Breast epithelium (tissue), 4 donors: ENCODE data around the gene EID2B. TPM values are rescaled to one million over a fixed set of nuclear protein-coding genes. Genes with fewer than 3 reads are reported as not detected.
A peak's percentile ranks its signal among the peaks of the same experiment; 100 is the strongest.

Source experiments
- DNase-seq, 2 donors: peaks; one replicate each; pipeline ENCODE4 v3.0.0-alpha.2; 2019; ENCODE audit warnings: low spot score in 2 of 2
- H3K27ac ChIP-seq, 2 donors: fragments of 200-600 bp; sonication (generic) in 1 of 2; one replicate each; pipeline ENCODE4 v1.5.1; 2016 to 2019; ENCODE audit warnings: mild to moderate bottlenecking in 1 of 2
- H3K27me3 ChIP-seq, 2 donors: fragments of 200-600 bp; sonication (generic) in 1 of 2; one replicate each; pipeline versions ENCODE4 v1.5.1 to v1.6.0; 2017 to 2019; ENCODE audit warnings: control low read depth in 1 of 2, mild to moderate bottlenecking in 1 of 2
- H3K36me3 ChIP-seq: fragments of 200-600 bp; one replicate; pipeline ENCODE4 v1.5.1; 2019
- H3K4me1 ChIP-seq, 2 donors: fragments of 200-600 bp; sonication (generic); one replicate each; pipeline ENCODE4 v1.5.1; 2016 to 2019; ENCODE audit warnings: control low read depth in 1 of 2
- H3K4me3 ChIP-seq, 3 donors: fragments of 200-600 bp; sonication (generic); 1 replicate in 2 of 3; 2 replicates in 1 of 3; pipeline ENCODE4 v1.5.1; 2016 to 2019; ENCODE audit warnings: mild to moderate bottlenecking in 3 of 3, moderate library complexity in 2 of 3
- H3K9me3 ChIP-seq, 2 donors: fragments of 200-600 bp; sonication (generic) in 1 of 2; one replicate each; pipeline ENCODE4 v1.5.1; 2016 to 2019; ENCODE audit warnings: control low read depth in 1 of 2
- CTCF ChIP-seq, 3 donors: fragments of 450-650 bp; IDR thresholded peaks; one replicate each; pipeline ENCODE4 v1.5.1; 2016 to 2017; ENCODE audit warnings: antibody characterized with exemption in 3 of 3, mild to moderate bottlenecking in 3 of 3, moderate library complexity in 3 of 3
- POLR2A ChIP-seq: fragments of 450-650 bp; IDR thresholded peaks from one replicate; pipeline ENCODE4 v1.6.1; 2016; ENCODE audit warnings: antibody characterized with exemption, mild to moderate bottlenecking, moderate library complexity
- POLR2AphosphoS5 ChIP-seq, 3 donors: sonication (generic); formaldehyde crosslinking; IDR thresholded peaks; one replicate each; pipeline ENCODE4 v1.6.1; 2017; ENCODE audit warnings: antibody characterized with exemption in 3 of 3
- intact Hi-C: fragments of 100-400 bp; cut with DNase I; formaldehyde crosslinking; loops from one replicate; pipeline ENCODE4 v1.15.1; 2023; ENCODE audit warnings: low total_unique reads
- total RNA-seq, 3 donors: library from RNA; depleted of rRNA; stranded (reverse); fragments of >200 nt; gene quantifications; one replicate each; pipeline ENCODE4 v1.1.0, GENCODE V29; 2016

EID2B gene
- total RNA-seq, 3 donors from 2014 or later = 3.4 to 5.6 (median 4.3) TPM

DNA sequence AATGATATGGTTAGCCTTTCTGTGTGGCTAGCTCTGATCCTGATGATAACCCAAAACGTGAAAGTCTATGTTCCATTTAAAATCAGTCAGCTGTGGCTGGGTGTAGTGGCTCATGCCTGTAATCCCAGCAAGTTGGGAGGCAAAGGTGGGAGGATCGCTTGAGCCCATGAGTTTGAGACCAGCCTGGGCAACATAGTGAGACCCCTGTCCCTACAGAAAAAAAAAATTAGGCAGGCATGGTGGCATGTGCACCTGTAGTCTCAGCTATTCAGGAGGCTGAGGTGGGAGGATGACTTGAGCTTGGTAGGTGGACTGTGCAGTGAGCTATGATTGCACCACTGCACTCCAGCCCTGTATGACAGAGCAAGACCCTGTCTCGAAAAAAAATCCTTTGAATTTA lies 1.1 kb upstream of the EID2B start:
- intact Hi-C loops = no loop called here
- Histone ChIP-seq H3K27ac (no peak overlapping the region), H3K9me3 (no peaks in the 10 kb centered on the region), H3K27me3 (no peaks in the 10 kb centered on the region), H3K4me1 (peaks cover 0 to 6% of the 10 kb centered on the region in 2 donors), H3K4me3 (no peak overlapping the region), H3K36me3 (no peaks in the 10 kb centered on the region)
- DNase-seq = no peak
- TF ChIP-seq POLR2AphosphoS5 (IDR thresholded peaks at IDR 0.05) = no peak
- TF ChIP-seq POLR2A = no peak
- no peak for TF ChIP-seq CTCF (IDR thresholded peaks at IDR 0.05)

DNA sequence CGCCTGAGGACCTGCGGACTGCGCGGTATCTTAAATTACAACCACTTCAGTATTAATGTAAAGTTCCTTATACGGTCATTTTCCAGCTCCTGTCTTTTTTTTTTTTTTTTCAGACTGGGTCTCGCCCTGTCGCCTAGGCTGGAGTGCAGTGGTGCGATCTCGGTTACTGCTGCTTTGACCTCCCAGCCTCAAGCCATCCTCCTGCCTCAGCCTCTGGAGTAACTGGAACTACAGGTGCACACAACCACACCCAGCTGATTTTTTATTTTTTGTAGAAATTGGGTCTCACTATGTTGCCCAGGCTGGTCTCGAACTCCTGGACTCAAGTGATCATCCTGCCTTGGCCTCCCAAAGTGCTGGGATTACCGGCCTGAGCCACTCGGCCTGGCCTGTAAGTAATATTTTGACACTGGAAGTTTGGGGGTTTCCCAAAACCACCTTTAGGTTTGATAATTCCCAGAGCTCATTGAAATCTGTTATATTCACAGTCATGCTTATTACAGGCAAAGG lies 406 bp upstream of the EID2B start:
- no peak for TF ChIP-seq CTCF (IDR thresholded peaks at IDR 0.05)
- no peak for TF ChIP-seq POLR2A
- no peak for TF ChIP-seq POLR2AphosphoS5 (IDR thresholded peaks at IDR 0.05)
- Histone ChIP-seq H3K36me3 (no peaks in the 10 kb centered on the region), H3K4me3 (peak overlapping the region in 2 of 3 donors; percentile 88 to 93), H3K27me3 (no peaks in the 10 kb centered on the region), H3K27ac (no peak overlapping the region), H3K4me1 (no peaks in the 10 kb centered on the region), H3K9me3 (no peaks in the 10 kb centered on the region)
- DNase-seq = no peak
- intact Hi-C loops = no loop called here

DNA sequence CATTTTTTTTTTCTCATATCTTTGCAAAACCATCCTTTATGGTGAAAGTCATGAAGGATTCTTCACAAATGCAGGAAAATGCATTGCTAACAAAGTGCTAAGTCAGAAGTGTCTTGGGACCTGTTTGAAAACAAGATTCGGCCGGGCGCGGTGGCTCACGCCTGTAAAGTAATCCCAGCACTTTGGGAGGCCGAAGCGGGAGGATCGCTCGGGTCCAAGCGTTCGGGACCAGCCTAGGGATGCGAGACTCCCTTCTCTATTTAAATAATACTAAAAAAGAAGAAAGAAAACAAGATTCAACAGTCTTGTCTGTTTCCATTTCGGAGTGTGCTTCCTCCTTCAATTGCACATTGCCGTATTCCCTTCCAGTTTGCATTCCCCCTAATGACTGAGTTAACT lies 819 bp downstream of the EID2B start:
- Histone ChIP-seq H3K4me1 (no peaks in the 10 kb centered on the region), H3K36me3 (no peaks in the 10 kb centered on the region), H3K9me3 (no peaks in the 10 kb centered on the region), H3K4me3 (peak overlapping the region; percentile 81 to 93 (median 88)), H3K27me3 (no peaks in the 10 kb centered on the region), H3K27ac (peak overlapping the region; percentile 80 to 88)
- intact Hi-C loops = no loop called here
- DNase-seq = peak in 1 of 2 donors; percentile 39
- TF ChIP-seq POLR2A = no peak
- TF ChIP-seq CTCF (IDR thresholded peaks at IDR 0.05) = no peak
- no peak for TF ChIP-seq POLR2AphosphoS5 (IDR thresholded peaks at IDR 0.05)

GRCh38 chr19:39525205-39525604 lies 7.4 kb downstream of the EID2B start:
- H3K9me3 ChIP-seq = no peaks in the 10 kb centered on the region
- H3K27me3 ChIP-seq = no peaks in the 10 kb centered on the region
- no peak for DNase-seq
- no peaks in the 10 kb centered on the region for H3K36me3 ChIP-seq
- H3K4me1 ChIP-seq = no peaks in the 10 kb centered on the region
- TF ChIP-seq POLR2AphosphoS5 (IDR thresholded peaks at IDR 0.05) (no peak), POLR2A (no peak), CTCF (IDR thresholded peaks at IDR 0.05) (no peak)
- no peak overlapping the region for H3K4me3 ChIP-seq
- intact Hi-C loops = no loop called here
- no peak overlapping the region for H3K27ac ChIP-seq

- no peaks in the 10 kb centered on the region for H3K9me3 ChIP-seq
- no peak overlapping the region for H3K4me3 ChIP-seq
- intact Hi-C loops = no loop called here
- TF ChIP-seq POLR2A (no peak), CTCF (IDR thresholded peaks at IDR 0.05) (no peak), POLR2AphosphoS5 (IDR thresholded peaks at IDR 0.05) (no peak)
- H3K27ac ChIP-seq = no peak overlapping the region
- H3K27me3 ChIP-seq = no peaks in the 10 kb centered on the region
- H3K36me3 ChIP-seq = no peaks in the 10 kb centered on the region
- H3K4me1 ChIP-seq = no peaks in the 10 kb centered on the region
- no peak for DNase-seq
Measured at GRCh38 chr19:39524495-39524894, 8.2 kb downstream of the EID2B start.
